Colonic mucosa (tissue), 4 donors: Measurements from ENCODE around the gene ALDH3B2. TPM values are rescaled to one million over a fixed set of nuclear protein-coding genes. Genes with fewer than 3 reads are reported as not detected.
A peak's percentile ranks its signal among the peaks of the same experiment; 100 is the strongest.
"Not testable (repeated sequence)": the region's sequence is repeated elsewhere in the genome, so short reads cannot be mapped to it uniquely, and the experiment has no call there.

Experiments
- DNase-seq: peaks from one replicate; pipeline ENCODE4 v3.0.0-alpha.2; 2020
- H3K27ac ChIP-seq: fragments of 200-600 bp; one replicate; pipeline ENCODE4 v1.8.0; 2021
- H3K27me3 ChIP-seq: fragments of 200-600 bp; one replicate; pipeline ENCODE4 v1.8.0; 2021
- H3K36me3 ChIP-seq: fragments of 200-600 bp; one replicate; pipeline ENCODE4 v1.8.0; 2021
- H3K4me1 ChIP-seq: fragments of 200-600 bp; one replicate; pipeline ENCODE4 v1.8.0; 2021; ENCODE audit warnings: mild to moderate bottlenecking
- H3K4me3 ChIP-seq: fragments of 200-600 bp; one replicate; pipeline ENCODE4 v1.8.0; 2021
- H3K9ac ChIP-seq, 2 donors: one replicate each; pipeline ENCODE4 v1.7.0; 2013; ENCODE audit warnings: control low read depth in 2 of 2, low read depth in 2 of 2, low read length in 2 of 2
- H3K9me3 ChIP-seq: fragments of 200-600 bp; one replicate; pipeline ENCODE4 v1.8.0; 2021
- CTCF ChIP-seq: fragments of 200-600 bp; IDR thresholded peaks from one replicate; pipeline ENCODE4 v1.8.0; 2022; ENCODE audit warnings: antibody characterized with exemption, mild to moderate bottlenecking
- intact Hi-C: fragments of 100-400 bp; cut with DNase I; formaldehyde crosslinking; loops from one replicate; pipeline ENCODE4 v1.14.1; 2022
- total RNA-seq, 2 donors: library from RNA; stranded (reverse); fragmentation: NEBNext Ultra II Directional in 1 of 2; extraction: Animal tissue kit (Norgen Biotek cat#: 25700) in 1 of 2; gene quantifications; one replicate each; pipeline ENCODE4 v1.2.1, GENCODE V29; 2021
- donor health status: healthy.
- donor health status: DM: no; HTN: no; CAD: no.
- donor health status: DM: no; HTN: no; CAD: no.

ALDH3B2 gene
- total RNA-seq, 2 donors from 2014 or later, result 0.08 to 0.89 TPM

- no peaks in the 10 kb centered on the region for H3K9me3 ChIP-seq
- peak; percentile 89 for DNase-seq
- intact Hi-C loops, result loop anchor here (5.0 kb wide), 1 partner anchor 33 kb away; no protein-coding TSS in a partner anchor
- H3K27ac ChIP-seq, result peak within 1 kb of the TSS; percentile 97
- H3K9ac ChIP-seq, result peak within 1 kb of the TSS; percentile 85 to 97
- H3K4me1 ChIP-seq, result peaks cover 25% of the 10 kb centered on the region
- H3K27me3 ChIP-seq, result no peaks in the 10 kb centered on the region
- no peaks in the 10 kb centered on the region for H3K36me3 ChIP-seq
- TF ChIP-seq CTCF, result peak; percentile 92
- H3K4me3 ChIP-seq, result peak within 1 kb of the TSS; percentile 63
These were observed 44.8 kb downstream of the ALDH3B2 start, which contains the start of gene NUDT8 for GRCh38 chr11:67629386-67630227. Gene NUDT8, minus strand, starts transcription at chr11:67629937. Its CDS starts 26 bp downstream, at chr11:67629911.

- peaks cover 21% of the 10 kb centered on the region for H3K4me1 ChIP-seq
- peak overlapping the region; percentile 70 to 97 for H3K9ac ChIP-seq
- peak overlapping the region; percentile 63 for H3K4me3 ChIP-seq
- DNase-seq, result no peak
- no peak for TF ChIP-seq CTCF
- intact Hi-C loops, result loop anchor here (5.0 kb wide), 1 partner anchor 33 kb away; no protein-coding TSS in a partner anchor
- no peaks in the 10 kb centered on the region for H3K36me3 ChIP-seq
- H3K27ac ChIP-seq, result peak overlapping the region; percentile 97
- H3K27me3 ChIP-seq, result no peaks in the 10 kb centered on the region
- H3K9me3 ChIP-seq, result no peaks in the 10 kb centered on the region
These were observed 45.6 kb downstream of the ALDH3B2 start for GRCh38 chr11:67628710-67629385.

- H3K9ac ChIP-seq, result peak overlapping the region in 1 of 2 donors; percentile 12
- no peak overlapping the region for H3K27ac ChIP-seq
- peaks cover 21% of the 10 kb centered on the region for H3K4me1 ChIP-seq
- peak; percentile 22 for DNase-seq
- no peaks in the 10 kb centered on the region for H3K9me3 ChIP-seq
- no peak overlapping the region for H3K4me3 ChIP-seq
- no peak for TF ChIP-seq CTCF
- intact Hi-C loops, result loop anchor here (5.0 kb wide), 1 partner anchor 34 kb away; no protein-coding TSS in a partner anchor
- H3K36me3 ChIP-seq, result no peaks in the 10 kb centered on the region
- no peaks in the 10 kb centered on the region for H3K27me3 ChIP-seq
These were observed 46.4 kb downstream of the ALDH3B2 start for GRCh38 chr11:67627812-67628624.

- Histone ChIP-seq H3K4me3 (no peak overlapping the region), H3K4me1 (peaks cover 20% of the 10 kb centered on the region), H3K9ac (no peak overlapping the region), H3K27me3 (no peaks in the 10 kb centered on the region), H3K27ac (no peak overlapping the region), H3K9me3 (no peaks in the 10 kb centered on the region), H3K36me3 (no peaks in the 10 kb centered on the region)
- intact Hi-C loops, result loop anchor here (5.0 kb wide), 1 partner anchor 35 kb away; no protein-coding TSS in a partner anchor
- no peak for TF ChIP-seq CTCF
- DNase-seq, result no peak
These were observed 47.0 kb downstream of the ALDH3B2 start for GRCh38 chr11:67627441-67627811.

GRCh38 chr11:67626970-67627369 is 47.5 kb downstream of the ALDH3B2 start:
- H3K4me3 ChIP-seq, result no peak overlapping the region
- intact Hi-C loops, result loop anchor here (5.0 kb wide), 1 partner anchor 35 kb away; no protein-coding TSS in a partner anchor
- no peaks in the 10 kb centered on the region for H3K9me3 ChIP-seq
- H3K36me3 ChIP-seq, result no peaks in the 10 kb centered on the region
- H3K27me3 ChIP-seq, result no peaks in the 10 kb centered on the region
- H3K4me1 ChIP-seq, result peaks cover 16% of the 10 kb centered on the region
- no peak overlapping the region for H3K27ac ChIP-seq
- DNase-seq, result no peak
- H3K9ac ChIP-seq, result no peak overlapping the region
- no peak for TF ChIP-seq CTCF

- intact Hi-C loops, result loop anchor here (5.0 kb wide), 1 partner anchor 36 kb away; no protein-coding TSS in a partner anchor
- not testable (repeated sequence) for H3K27me3 ChIP-seq, H3K4me1 ChIP-seq, H3K36me3 ChIP-seq, H3K4me3 ChIP-seq, H3K27ac ChIP-seq, H3K9ac ChIP-seq, H3K9me3 ChIP-seq, DNase-seq
These were observed 48.1 kb downstream of the ALDH3B2 start for GRCh38 chr11:67626131-67626833.

- H3K4me1 ChIP-seq, H3K9me3 ChIP-seq, H3K9ac ChIP-seq, H3K4me3 ChIP-seq, H3K27ac ChIP-seq, H3K36me3 ChIP-seq, intact Hi-C loops, H3K27me3 ChIP-seq, DNase-seq: not testable (repeated sequence)
These were observed 50.6 kb downstream of the ALDH3B2 start for GRCh38 chr11:67623795-67624194.
